ENCODE data around the gene LYPLA2. TPM values are rescaled to one million over a fixed set of nuclear protein-coding genes. Genes with fewer than 3 reads are reported as not detected.

Gene LYPLA2
- total RNA-seq, 2 experiments from 2014 or later, result 92.5 to 93.9 TPM

Other genes with a start within 250 kb of the LYPLA2 start
- gene ID3, start 231.6 kb upstream of the LYPLA2 start, total RNA-seq, result 10 to 100 TPM; 31.9 to 34.1 TPM
- gene RPL11, start 99.3 kb upstream of the LYPLA2 start, total RNA-seq, result 1,000 to 10,000 TPM; 1,199 to 1,229 TPM
- 10 to 100 TPM; 63.1 to 66.0 TPM for gene ELOA, start 47.7 kb upstream of the LYPLA2 start, total RNA-seq
- 10 to 100 TPM; 99.3 to 99.9 TPM for gene PITHD1, start 12.7 kb upstream of the LYPLA2 start, total RNA-seq
- gene GALE, start 9.6 kb downstream of the LYPLA2 start, total RNA-seq, result 10 to 100 TPM; 66.8 to 71.3 TPM
- gene HMGCL, start 34.3 kb downstream of the LYPLA2 start, total RNA-seq, result 10 to 100 TPM; 23.4 to 24.1 TPM
- 1 to 10 TPM; 5.0 to 6.0 TPM for gene FUCA1, start 77.1 kb downstream of the LYPLA2 start, total RNA-seq
- under 1 TPM; 0.04 TPM for gene CNR2, start 122.2 kb downstream of the LYPLA2 start, total RNA-seq
- gene PNRC2, start 168.7 kb downstream of the LYPLA2 start, total RNA-seq, result 100 to 1,000 TPM; 132 to 135 TPM
- gene SRSF10, start 189.2 kb downstream of the LYPLA2 start, total RNA-seq, result 100 to 1,000 TPM; 202 to 205 TPM